KMS-11 (cell line): Measurements from ENCODE around the gene KIF17.

Experiments
- H2AFZ ChIP-seq: fragments of 200-600 bp; sonication (generic); 2 replicates; pipeline ENCODE4 v1.6.1; 2016; ENCODE audit warnings: antibody characterized with exemption, mixed run types, low read depth
- H3K27ac ChIP-seq: fragments of 200-600 bp; sonication (generic); 2 replicates; pipeline ENCODE4 v1.6.1; 2016; ENCODE audit warnings: mild to moderate bottlenecking, mixed run types
- H3K27me3 ChIP-seq: fragments of 200-600 bp; sonication (generic); 2 replicates; pipeline ENCODE4 v1.6.1; 2017; ENCODE audit warnings: mild to moderate bottlenecking, low read depth, mixed run types, moderate library complexity; ENCODE audit not compliant: insufficient read depth
- H3K36me3 ChIP-seq: fragments of 200-600 bp; sonication (generic); 2 replicates; pipeline ENCODE4 v1.6.1; 2017; ENCODE audit warnings: mild to moderate bottlenecking, mixed run types; ENCODE audit not compliant: insufficient read depth
- H3K4me1 ChIP-seq: fragments of 200-600 bp; sonication (generic); 2 replicates; pipeline ENCODE4 v1.6.1; 2016; ENCODE audit warnings: mild to moderate bottlenecking, low read depth, mixed run types; ENCODE audit not compliant: poor library complexity, severe bottlenecking
- H3K4me2 ChIP-seq: fragments of 200-600 bp; sonication (generic); 2 replicates; pipeline ENCODE4 v1.7.0; 2016; ENCODE audit warnings: mild to moderate bottlenecking, mixed run types
- H3K4me3 ChIP-seq: fragments of 200-600 bp; sonication (generic); IDR thresholded peaks from 2 replicates; pipeline ENCODE4 v1.6.1; 2017; ENCODE audit warnings: low read depth, low read length, mixed read lengths; ENCODE audit not compliant: insufficient read depth
- H3K79me2 ChIP-seq: fragments of 200-600 bp; sonication (generic); 2 replicates; pipeline ENCODE4 v1.6.1; 2016; ENCODE audit warnings: low read depth, mixed run types; ENCODE audit not compliant: insufficient read depth
- H3K9ac ChIP-seq: fragments of 200-600 bp; sonication (generic); 2 replicates; pipeline ENCODE4 v1.6.1; 2016; ENCODE audit warnings: mild to moderate bottlenecking, mixed run types
- H4K20me1 ChIP-seq: fragments of 200-600 bp; sonication (generic); 2 replicates; pipeline ENCODE4 v1.6.1; 2016; ENCODE audit warnings: mild to moderate bottlenecking, mixed run types; ENCODE audit not compliant: insufficient read depth
- CTCF ChIP-seq: fragments of 200-600 bp; sonication (generic); conservative IDR thresholded peaks from 2 replicates; pipeline ENCODE4 v1.6.1; 2017; ENCODE audit warnings: low read depth, mild to moderate bottlenecking, antibody characterized with exemption, low read length, moderate library complexity, mixed read lengths

KIF17 gene

GRCh38 chr1:20666804-20667203 is 51.0 kb downstream of the KIF17 start:
- H3K4me3 ChIP-seq, result no peak overlapping the region
- H2AFZ ChIP-seq, result no peak overlapping the region; the same call in 1 of the 2 replicates
- H3K79me2 ChIP-seq, result no peaks in the 10 kb centered on the region
- H4K20me1 ChIP-seq, result no peaks in the 10 kb centered on the region
- H3K4me2 ChIP-seq, result no peak overlapping the region
- no peak overlapping the region for H3K9ac ChIP-seq
- H3K36me3 ChIP-seq, result no peaks in the 10 kb centered on the region
- H3K27me3 ChIP-seq, result peaks cover 10% of the 10 kb centered on the region; the same call in 1 of the 2 replicates
- no peak for TF ChIP-seq CTCF
- H3K27ac ChIP-seq, result no peak overlapping the region
- peaks cover 4% of the 10 kb centered on the region for H3K4me1 ChIP-seq

- Histone ChIP-seq H3K4me3 (no peak overlapping the region), H3K9ac (no peak overlapping the region), H2AFZ (no peak overlapping the region), H3K79me2 (peaks cover under 1% of the 10 kb centered on the region; the same call in 1 of the 2 replicates), H3K36me3 (no peaks in the 10 kb centered on the region), H3K27me3 (peaks cover 4% of the 10 kb centered on the region; the same call in 1 of the 2 replicates), H3K27ac (no peak overlapping the region), H3K4me2 (no peak overlapping the region), H3K4me1 (peaks cover 4% of the 10 kb centered on the region), H4K20me1 (no peaks in the 10 kb centered on the region)
- TF ChIP-seq CTCF, result no peak
Observed at GRCh38 chr1:20666146-20666545, 51.7 kb downstream of the KIF17 start.

- no peak overlapping the region for H3K4me3 ChIP-seq
- no peaks in the 10 kb centered on the region; the same call in 1 of the 2 replicates for H3K27me3 ChIP-seq
- H3K4me1 ChIP-seq, result peaks cover 4% of the 10 kb centered on the region
- H3K36me3 ChIP-seq, result no peaks in the 10 kb centered on the region
- H4K20me1 ChIP-seq, result no peaks in the 10 kb centered on the region
- H3K27ac ChIP-seq, result no peak overlapping the region
- H2AFZ ChIP-seq, result no peak overlapping the region
- no peak overlapping the region for H3K4me2 ChIP-seq
- no peak overlapping the region for H3K9ac ChIP-seq
- no peak for TF ChIP-seq CTCF
- peaks cover 5% of the 10 kb centered on the region for H3K79me2 ChIP-seq
Observed at GRCh38 chr1:20665726-20666125, 52.1 kb downstream of the KIF17 start.

GRCh38 chr1:20663969-20664715 is 53.7 kb downstream of the KIF17 start:
- Histone ChIP-seq H2AFZ (no peak overlapping the region), H3K4me1 (peaks cover 17% of the 10 kb centered on the region), H4K20me1 (no peaks in the 10 kb centered on the region), H3K27me3 (no peaks in the 10 kb centered on the region), H3K27ac (no peak overlapping the region), H3K4me3 (no peak overlapping the region), H3K9ac (no peak overlapping the region), H3K36me3 (no peaks in the 10 kb centered on the region), H3K79me2 (peaks cover 21% of the 10 kb centered on the region), H3K4me2 (no peak overlapping the region)
- TF ChIP-seq CTCF, result no peak
